ENCODE data around the gene SRBD1. TPM values are rescaled to one million over a fixed set of nuclear protein-coding genes. Genes with fewer than 3 reads are reported as not detected.

Gene SRBD1
- total RNA-seq, 2 donors from 2014 or later, result 19.0 to 22.3 TPM

DNA sequence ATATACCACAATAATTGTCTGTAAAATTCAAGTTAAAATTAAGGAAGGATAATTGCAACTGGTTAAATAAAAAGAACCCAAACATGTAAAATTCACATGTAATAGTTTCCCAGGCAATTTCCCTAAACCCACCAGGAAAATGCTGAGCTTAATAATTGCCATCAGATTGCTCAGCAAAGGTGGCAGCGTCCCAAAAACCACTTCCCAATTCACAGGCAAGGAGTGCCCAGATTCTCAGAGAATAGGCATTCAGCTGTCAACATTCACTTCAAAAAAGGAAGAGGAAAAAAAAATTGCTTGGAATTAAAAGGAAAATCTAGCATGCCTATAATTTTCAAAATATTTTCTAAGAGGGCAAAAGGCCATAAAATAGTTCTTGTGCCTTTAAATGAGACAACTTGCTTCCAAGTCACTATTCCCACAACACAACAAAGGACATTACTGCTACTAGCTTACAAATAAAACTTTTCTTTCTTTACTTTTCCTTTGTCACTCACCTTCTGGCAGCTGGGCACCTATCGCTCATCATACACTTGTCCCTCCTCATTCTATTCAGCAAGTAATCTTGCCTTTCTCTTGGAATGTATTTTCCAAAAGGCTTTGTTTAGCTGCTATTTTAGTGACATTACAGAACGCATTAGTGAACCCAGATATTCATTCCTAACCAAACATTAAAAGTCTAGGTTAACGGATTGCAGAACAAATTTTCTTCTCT lies 15.2 kb downstream of the SRBD1 start:
- Histone ChIP-seq H3K4me3 (peak overlapping the region; percentile 38), H3K4me1 (ENCODE audit: control insufficient read depth in 1 of 2, low read depth in 2 of 2) (peaks cover 0 to 9% of the 10 kb centered on the region in 2 donors), H3K27ac (peak overlapping the region; percentile 23 to 35), H3K36me3 (peaks cover 2% of the 10 kb centered on the region), H3K9me3 (no peaks in the 10 kb centered on the region), H3K27me3 (replicated peaks; ENCODE audit: insufficient read depth) (no peaks in the 10 kb centered on the region)
- DNase-seq (ENCODE audit: low spot score) (peak; percentile 52), ATAC-seq (ENCODE audit: insufficient number of reproducible peaks, low FRiP score, low read depth) (no peak)
- TF ChIP-seq, protein P1, sequence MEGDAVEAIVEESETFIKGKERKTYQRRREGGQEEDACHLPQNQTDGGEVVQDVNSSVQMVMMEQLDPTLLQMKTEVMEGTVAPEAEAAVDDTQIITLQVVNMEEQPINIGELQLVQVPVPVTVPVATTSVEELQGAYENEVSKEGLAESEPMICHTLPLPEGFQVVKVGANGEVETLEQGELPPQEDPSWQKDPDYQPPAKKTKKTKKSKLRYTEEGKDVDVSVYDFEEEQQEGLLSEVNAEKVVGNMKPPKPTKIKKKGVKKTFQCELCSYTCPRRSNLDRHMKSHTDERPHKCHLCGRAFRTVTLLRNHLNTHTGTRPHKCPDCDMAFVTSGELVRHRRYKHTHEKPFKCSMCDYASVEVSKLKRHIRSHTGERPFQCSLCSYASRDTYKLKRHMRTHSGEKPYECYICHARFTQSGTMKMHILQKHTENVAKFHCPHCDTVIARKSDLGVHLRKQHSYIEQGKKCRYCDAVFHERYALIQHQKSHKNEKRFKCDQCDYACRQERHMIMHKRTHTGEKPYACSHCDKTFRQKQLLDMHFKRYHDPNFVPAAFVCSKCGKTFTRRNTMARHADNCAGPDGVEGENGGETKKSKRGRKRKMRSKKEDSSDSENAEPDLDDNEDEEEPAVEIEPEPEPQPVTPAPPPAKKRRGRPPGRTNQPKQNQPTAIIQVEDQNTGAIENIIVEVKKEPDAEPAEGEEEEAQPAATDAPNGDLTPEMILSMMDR (IDR thresholded peaks at IDR 0.05), result no peak

DNA sequence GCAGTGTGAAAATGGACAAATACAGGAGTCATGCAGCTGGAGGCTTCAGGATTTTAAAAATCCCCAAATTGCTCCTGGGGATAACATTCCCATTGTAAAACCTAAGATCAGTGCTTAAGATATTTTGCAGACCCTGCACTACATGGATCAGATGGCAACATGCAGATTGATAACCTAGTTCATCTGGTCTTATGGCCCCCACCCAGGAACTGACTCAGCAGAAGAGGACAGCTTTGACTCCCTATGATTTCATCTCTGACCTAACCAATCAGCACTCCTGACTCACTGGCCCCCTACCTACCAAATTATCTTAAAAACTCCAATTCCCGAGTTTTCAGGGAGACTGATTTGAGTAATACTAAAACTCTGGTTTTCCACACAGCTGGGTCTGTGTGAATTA lies 20.0 kb downstream of the SRBD1 start:
- ATAC-seq (ENCODE audit: insufficient number of reproducible peaks, low FRiP score, low read depth), result no peak
- no peak overlapping the region for H3K27ac ChIP-seq
- no peaks in the 10 kb centered on the region for H3K27me3 ChIP-seq (replicated peaks; ENCODE audit: insufficient read depth)
- TF ChIP-seq, protein P1 (IDR thresholded peaks at IDR 0.05), result no peak
- H3K9me3 ChIP-seq, result no peaks in the 10 kb centered on the region
- no peak for DNase-seq (ENCODE audit: low spot score)
- H3K4me1 ChIP-seq (ENCODE audit: control insufficient read depth in 1 of 2, low read depth in 2 of 2), result peaks cover 0 to 3% of the 10 kb centered on the region in 2 donors
- no peak overlapping the region for H3K4me3 ChIP-seq
- H3K36me3 ChIP-seq, result no peaks in the 10 kb centered on the region

DNA sequence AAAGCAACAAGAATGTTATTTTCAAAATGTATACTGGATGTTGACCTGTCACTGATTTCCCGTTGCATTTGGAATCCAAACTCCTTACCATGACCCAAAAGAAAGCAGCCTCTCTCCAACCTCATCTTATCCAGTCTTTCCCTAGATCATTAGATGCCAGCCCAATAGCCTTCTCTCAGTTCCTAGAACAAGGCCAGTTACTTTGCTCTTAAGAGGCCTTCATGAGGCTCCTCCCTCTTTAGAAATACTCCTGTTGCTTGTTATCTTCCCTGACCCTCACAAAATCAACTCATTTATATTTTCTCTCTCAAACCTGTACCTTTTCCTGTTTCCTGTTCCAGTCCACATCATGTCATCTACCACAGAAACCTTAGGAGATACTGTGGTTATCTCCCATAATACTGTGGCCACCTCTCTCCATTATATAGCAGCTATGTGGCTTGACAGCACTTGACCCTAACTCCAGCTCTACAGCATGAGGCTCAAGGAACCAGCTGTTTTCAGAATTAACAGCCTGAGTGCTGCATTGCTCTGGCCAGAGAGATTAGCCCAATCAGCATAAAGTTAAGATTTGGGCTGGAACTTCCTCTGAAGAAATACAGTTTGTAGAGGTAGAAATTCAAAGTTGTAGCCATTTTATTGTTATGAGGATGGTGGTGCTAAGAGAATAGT lies 22.8 kb downstream of the SRBD1 start:
- ATAC-seq (ENCODE audit: insufficient number of reproducible peaks, low FRiP score, low read depth), result no peak
- Histone ChIP-seq H3K9me3 (no peaks in the 10 kb centered on the region), H3K4me3 (no peak overlapping the region), H3K27me3 (replicated peaks; ENCODE audit: insufficient read depth) (no peaks in the 10 kb centered on the region), H3K4me1 (ENCODE audit: control insufficient read depth in 1 of 2, low read depth in 2 of 2) (no peaks in the 10 kb centered on the region), H3K27ac (no peak overlapping the region), H3K36me3 (no peaks in the 10 kb centered on the region)
- TF ChIP-seq, protein P1 (IDR thresholded peaks at IDR 0.05), result no peak
- no peak for DNase-seq (ENCODE audit: low spot score)

DNA sequence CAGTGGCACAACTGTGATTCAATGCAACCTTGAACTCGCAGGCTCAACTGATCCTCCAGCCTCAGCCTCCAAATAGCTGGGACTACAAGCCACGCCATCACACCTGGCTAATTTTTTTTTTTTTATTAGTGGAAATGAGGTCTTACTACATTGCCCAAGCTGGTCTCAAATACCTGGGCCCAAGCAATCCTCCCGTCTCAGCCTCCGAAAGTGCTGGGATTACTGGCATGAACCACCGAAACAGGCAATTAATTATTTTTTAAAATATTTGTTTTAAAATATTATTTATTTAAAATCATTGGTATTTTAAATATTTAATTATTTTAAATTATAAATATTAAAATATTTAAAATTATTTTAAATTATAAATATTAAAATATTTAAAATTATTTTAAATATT lies 24.5 kb downstream of the SRBD1 start:
- Histone ChIP-seq H3K27me3 (replicated peaks; ENCODE audit: insufficient read depth) (no peaks in the 10 kb centered on the region), H3K4me3 (no peak overlapping the region), H3K27ac (no peak overlapping the region), H3K36me3 (no peaks in the 10 kb centered on the region), H3K9me3 (no peaks in the 10 kb centered on the region), H3K4me1 (ENCODE audit: control insufficient read depth in 1 of 2, low read depth in 2 of 2) (no peaks in the 10 kb centered on the region)
- DNase-seq (ENCODE audit: low spot score) (no peak), ATAC-seq (ENCODE audit: insufficient number of reproducible peaks, low FRiP score, low read depth) (no peak)
- TF ChIP-seq, protein P1 (IDR thresholded peaks at IDR 0.05), result no peak

DNA sequence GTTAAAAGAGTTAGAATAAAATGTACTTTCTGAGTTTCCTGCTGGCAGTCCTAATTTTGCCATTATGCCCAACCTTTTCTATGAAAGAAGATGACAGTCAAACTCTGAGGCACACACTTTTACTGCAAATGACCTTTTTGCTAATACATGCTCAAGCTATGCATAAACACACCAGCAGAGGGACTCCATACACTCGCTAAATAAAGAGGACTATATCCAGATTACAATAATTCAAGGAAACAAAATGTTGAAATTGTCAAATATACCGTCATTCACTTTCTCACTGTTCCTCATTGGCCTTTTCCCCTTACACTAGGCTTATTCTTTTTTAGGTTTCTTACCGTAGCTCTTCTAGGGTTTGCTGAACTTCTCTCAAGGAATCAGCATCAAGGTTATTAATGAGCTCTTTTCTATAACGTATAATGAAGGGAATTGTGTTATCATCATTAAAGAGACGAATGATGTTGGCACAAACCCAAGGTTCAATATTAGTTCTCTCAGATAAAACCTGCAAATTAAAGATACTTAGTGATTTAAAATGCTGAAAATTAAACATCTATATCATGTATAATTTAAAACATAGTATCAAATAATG lies 25.7 kb downstream of the SRBD1 start:
- H3K4me3 ChIP-seq, result peak overlapping the region; percentile 21
- ATAC-seq (ENCODE audit: insufficient number of reproducible peaks, low FRiP score, low read depth), result no peak
- H3K9me3 ChIP-seq, result no peaks in the 10 kb centered on the region
- H3K27ac ChIP-seq, result no peak overlapping the region
- TF ChIP-seq, protein P1 (IDR thresholded peaks at IDR 0.05), result peak; percentile 69
- DNase-seq (ENCODE audit: low spot score), result peak; percentile 11
- H3K36me3 ChIP-seq, result no peaks in the 10 kb centered on the region
- H3K4me1 ChIP-seq (ENCODE audit: control insufficient read depth in 1 of 2, low read depth in 2 of 2), result no peaks in the 10 kb centered on the region
- H3K27me3 ChIP-seq (replicated peaks; ENCODE audit: insufficient read depth), result no peaks in the 10 kb centered on the region

Data from thoracic aorta (tissue), 2 donors.